NT2/D1 (cell line): ENCODE data around the gene EIF3F.

Experiments
- SUZ12 ChIP-seq: IDR thresholded peaks from 2 replicates; pipeline ENCODE4 v1.6.1; 2011; ENCODE audit not compliant: insufficient read length, insufficient read depth; ENCODE audit errors: extremely low read depth
- YY1 ChIP-seq: IDR thresholded peaks from 2 replicates; pipeline ENCODE4 v1.6.1; 2011; ENCODE audit not compliant: insufficient read length, insufficient read depth
- ZNF274 ChIP-seq: IDR thresholded peaks from 2 replicates; pipeline ENCODE4 v1.6.1; 2011; ENCODE audit warnings: mild to moderate bottlenecking, low read depth, low read length

GRCh38 chr11:8000390-8000789, 13.3 kb downstream of the EIF3F start:
- no peak for TF ChIP-seq ZNF274
- TF ChIP-seq YY1 = no peak
- TF ChIP-seq SUZ12 = no peak
